H1 (cell line): Measurements from ENCODE around the gene GIMAP5. TPM values are rescaled to one million over a fixed set of nuclear protein-coding genes. Genes with fewer than 3 reads are reported as not detected.

Experiments
- RNF2 ChIP-seq: fragments of 200-900, 300-1000 bp; sonication (generic); IDR thresholded peaks from 2 replicates; pipeline ENCODE4 v1.7.1; 2016; ENCODE audit warnings: borderline replicate concordance, low read depth, mild to moderate bottlenecking, antibody characterized with exemption, low read length; ENCODE audit not compliant: poor library complexity, severe bottlenecking; ENCODE audit errors: missing control alignments
- TCF12 ChIP-seq: IDR thresholded peaks from 2 replicates; pipeline ENCODE4 v1.6.1; 2011; ENCODE audit warnings: low read depth, mild to moderate bottlenecking, low read length
- polyA plus RNA-seq, 7 experiments: library from polyadenylated mRNA; depleted of rRNA in 3 of 7; stranded (reverse) in 5 of 7; unstranded in 2 of 7; fragments of >200 nt in 5 of 7; fragments of 200-250 nt in 2 of 7; gene quantifications; 1 replicate in 5 of 7; 2 replicates in 1 of 7; 4 replicates in 1 of 7; pipeline versions ENCODE4 v1.2.1 to v1.2.3, GENCODE V29; 2011 to 2013; ENCODE audit warnings: missing spikeins in 2 of 7, mixed read lengths in 2 of 7
- total RNA-seq: library from RNA; stranded (reverse); fragmentation: NEBNext Ultra II Directional; extraction: Animal tissue kit (Norgen Biotek cat#: 25700); gene quantifications from 2 replicates; pipeline ENCODE4 v1.2.1, GENCODE V29; 2021

The GIMAP5 gene
- total and polyA plus RNA-seq, 2 of the 8 experiments (the other 6 are each of a cell fraction or from before 2014, with no cell fraction given), result not detected

- no peak for TF ChIP-seq RNF2
- TF ChIP-seq TCF12, result no peak
Observed at GRCh38 chr7:150781103-150781502, 43.9 kb downstream of the GIMAP5 start (continued).
